SK-N-SH (cell line): Measurements from ENCODE around the gene RBM42. TPM values are rescaled to one million over a fixed set of nuclear protein-coding genes. Genes with fewer than 3 reads are reported as not detected.

Experiments
- CTCF ChIA-PET: fragments of 300-600, 350-600 bp; formaldehyde crosslinking; extraction: SDS; loops from one replicate; lab custom pipeline; 2021; lab: Yijun Ruan, JAX
- POLR2A ChIA-PET: fragments of 350-600 bp; sonication (Branson Sonifier 250); formaldehyde crosslinking; extraction: SDS; loops from one replicate; lab custom pipeline; 2020; ENCODE audit warnings: antibody characterized with exemption, inconsistent platforms; lab: Yijun Ruan, JAX
- DNase-seq: peaks from one replicate; pipeline ENCODE4 v3.0.0; 2012
- H2AFZ ChIP-seq: fragments of 200-600 bp; sonication (generic); 2 replicates; pipeline ENCODE4 v1.8.1; 2016; ENCODE audit warnings: antibody characterized with exemption, mild to moderate bottlenecking, low read depth
- H3F3A ChIP-seq: fragments of 200-600 bp; sonication (generic); replicated peaks from 2 replicates; pipeline ENCODE3; 2016; ENCODE audit warnings: antibody characterized with exemption, mild to moderate bottlenecking; ENCODE audit not compliant: insufficient read depth
- H3K27ac ChIP-seq, 2 experiments: fragments of 200-500 bp in 1 of 2; fragments of 200-600 bp in 1 of 2; sonication (Bioruptor generic) in 1 of 2; sonication (generic), shearing (Covaris generic) in 1 of 2; 2 replicates each; pipeline versions ENCODE4 v1.5.1 to v1.6.1; 2014 to 2016; ENCODE audit warnings: low read depth in 2 of 2, inconsistent platforms in 1 of 2, low read length in 1 of 2, mild to moderate bottlenecking in 1 of 2, mixed read lengths in 1 of 2
- H3K27me3 ChIP-seq: fragments of 200-600 bp; sonication (generic), shearing (Covaris generic); 2 replicates; pipeline ENCODE4 v1.6.1; 2016; ENCODE audit warnings: mixed run types; ENCODE audit not compliant: insufficient read depth
- H3K36me3 ChIP-seq, 2 experiments: fragments of 200-500 bp in 1 of 2; fragments of 200-600 bp in 1 of 2; sonication (Bioruptor generic) in 1 of 2; sonication (generic) in 1 of 2; replicated peaks in 1 of 2; 2 replicates each; pipeline versions ENCODE3 to v1.5.1; 2014 to 2016; ENCODE audit warnings: low read length in 1 of 2, mild to moderate bottlenecking in 1 of 2; ENCODE audit not compliant: insufficient read depth in 2 of 2, control insufficient read depth in 1 of 2
- H3K4me1 ChIP-seq, 2 experiments: fragments of 200-500 bp in 1 of 2; fragments of 200-600 bp in 1 of 2; sonication (Bioruptor generic) in 1 of 2; sonication (generic), shearing (Covaris generic) in 1 of 2; 2 replicates each; pipeline versions ENCODE4 v1.5.1 to v1.6.1; 2014 to 2016; ENCODE audit warnings: low read depth in 1 of 2, low read length in 1 of 2, mixed run types in 1 of 2; ENCODE audit not compliant: insufficient read depth in 2 of 2, control insufficient read depth in 1 of 2
- H3K4me2 ChIP-seq: fragments of 200-600 bp; sonication (generic), shearing (Covaris generic); 2 replicates; pipeline ENCODE4 v1.6.1; 2017; ENCODE audit warnings: mixed run types
- H3K4me3 ChIP-seq, 2 experiments: fragments of 200-500 bp in 1 of 2; fragments of 200-600 bp in 1 of 2; sonication (Bioruptor generic) in 1 of 2; sonication (generic), shearing (Covaris generic) in 1 of 2; 2 replicates each; pipeline versions ENCODE4 v1.5.1 to v1.8.1; 2014 to 2016; ENCODE audit warnings: low read depth in 2 of 2, inconsistent platforms in 1 of 2, low read length in 1 of 2, mild to moderate bottlenecking in 1 of 2, mixed read lengths in 1 of 2, moderate library complexity in 1 of 2
- H3K79me2 ChIP-seq: fragments of 200-600 bp; sonication (generic); 2 replicates; pipeline ENCODE4 v1.8.1; 2017; ENCODE audit warnings: mild to moderate bottlenecking; ENCODE audit not compliant: insufficient read depth
- H3K9ac ChIP-seq: fragments of 200-600 bp; sonication (generic); 2 replicates; pipeline ENCODE4 v1.6.1; 2017; ENCODE audit warnings: mixed run types
- H3K9me2 ChIP-seq: fragments of 200-600 bp; sonication (generic); 2 replicates; pipeline ENCODE4 v1.6.1; 2017; ENCODE audit warnings: mixed run types
- H3K9me3 ChIP-seq: fragments of 200-600 bp; sonication (generic); 2 replicates; pipeline ENCODE4 v1.6.1; 2017; ENCODE audit warnings: mixed run types, mild to moderate bottlenecking, moderate library complexity
- H4K20me1 ChIP-seq: fragments of 200-600 bp; sonication (generic); 2 replicates; pipeline ENCODE4 v1.6.1; 2017; ENCODE audit warnings: mild to moderate bottlenecking, mixed run types; ENCODE audit not compliant: insufficient read depth
- ELF1 ChIP-seq: IDR thresholded peaks from 2 replicates; pipeline ENCODE4 v1.4.0; 2012
- EZH2phosphoT487 ChIP-seq: fragments of 200-600 bp; sonication (generic); IDR thresholded peaks from 2 replicates; pipeline ENCODE4 v1.6.1; 2017; ENCODE audit warnings: low read depth, mixed run types, mild to moderate bottlenecking, antibody characterized with exemption, moderate library complexity, borderline replicate concordance
- FOXM1 ChIP-seq: IDR thresholded peaks from 2 replicates; pipeline ENCODE4 v1.4.0; 2012; ENCODE audit warnings: low read depth, mild to moderate bottlenecking
- GABPA ChIP-seq: IDR thresholded peaks from 2 replicates; pipeline ENCODE4 v1.4.0; 2012; ENCODE audit warnings: low read depth, mild to moderate bottlenecking
- IRF3 ChIP-seq: fragments of 150-350 bp; IDR thresholded peaks from 2 replicates; pipeline ENCODE4 v1.6.1; 2016; ENCODE audit warnings: mild to moderate bottlenecking, low read depth, low read length
- JUND ChIP-seq: IDR thresholded peaks from 2 replicates; pipeline ENCODE4 v1.4.0; 2012
- MAX ChIP-seq: IDR thresholded peaks from 2 replicates; pipeline ENCODE4 v1.4.0; 2012; ENCODE audit warnings: low read depth
- MEF2A ChIP-seq: IDR thresholded peaks from 2 replicates; pipeline ENCODE4 v1.4.0; 2012; ENCODE audit warnings: low read depth, borderline replicate concordance
- NFIC ChIP-seq: IDR thresholded peaks from 2 replicates; pipeline ENCODE4 v1.4.0; 2012; ENCODE audit warnings: borderline replicate concordance
- NRF1 ChIP-seq: IDR thresholded peaks from 2 replicates; pipeline ENCODE4 v1.6.1; 2012; ENCODE audit warnings: low read depth, mild to moderate bottlenecking, low read length
- RAD21 ChIP-seq: IDR thresholded peaks from 2 replicates; pipeline ENCODE4 v1.6.1; 2012; ENCODE audit warnings: mild to moderate bottlenecking, low read length
- RCOR1 ChIP-seq: fragments of 150-350 bp; IDR thresholded peaks from 2 replicates; pipeline ENCODE4 v1.6.1; 2017; ENCODE audit warnings: antibody characterized with exemption, low read length
- RXRA ChIP-seq: IDR thresholded peaks from 2 replicates; pipeline ENCODE4 v1.4.0; 2012; ENCODE audit warnings: low read depth, mild to moderate bottlenecking, borderline replicate concordance
- SIN3A ChIP-seq: IDR thresholded peaks from 2 replicates; pipeline ENCODE4 v1.6.1; 2012; ENCODE audit warnings: low read depth, mild to moderate bottlenecking, low read length, moderate library complexity, borderline replicate concordance
- SMC3 ChIP-seq: IDR thresholded peaks from 2 replicates; pipeline ENCODE4 v1.6.1; 2012; ENCODE audit warnings: low read depth, low read length, improper control_type of control experiment
- TEAD4 ChIP-seq: IDR thresholded peaks from 2 replicates; pipeline ENCODE4 v1.4.0; 2012; ENCODE audit warnings: mild to moderate bottlenecking, borderline replicate concordance; ENCODE audit not compliant: insufficient read depth
- YY1 ChIP-seq: IDR thresholded peaks from 2 replicates; pipeline ENCODE4 v1.4.0; 2012; ENCODE audit warnings: low read depth, mild to moderate bottlenecking
- WGBS: methylation state at CpG from one replicate; pipeline ENCODE4 v1.1.6; 2017; ENCODE audit warnings: low lambda C conversion rate; 5-methylcytosine and 5-hydroxymethylcytosine counted together
- polyA plus RNA-seq, 3 experiments: library from polyadenylated mRNA; depleted of rRNA; stranded (reverse); fragments of >200 nt; gene quantifications; 2 replicates each; pipeline ENCODE4 v1.2.3, GENCODE V29; 2012
- TF ChIP-seq, protein P1 (sequence below): IDR thresholded peaks from 2 replicates; pipeline ENCODE4 v1.4.0; 2012; ENCODE audit warnings: low read depth, borderline replicate concordance
- TF ChIP-seq, protein P2 (sequence below): IDR thresholded peaks from 2 replicates; pipeline ENCODE4 v1.4.0; 2012; ENCODE audit warnings: low read depth, borderline replicate concordance
- TF ChIP-seq, protein P3 (sequence below): fragments of 150-350 bp; IDR thresholded peaks from 2 replicates; pipeline ENCODE4 v1.6.1; 2017; ENCODE audit warnings: antibody characterized with exemption, low read length, low read depth, borderline replicate concordance
- TF ChIP-seq, protein P4 (sequence below): IDR thresholded peaks from 2 replicates; pipeline ENCODE4 v1.6.1; 2012; ENCODE audit warnings: mild to moderate bottlenecking, low read depth, low read length, moderate library complexity
- TF ChIP-seq, protein P5 (sequence below): IDR thresholded peaks from 2 replicates; pipeline ENCODE4; 2012

Gene RBM42
- polyA plus RNA-seq, 1 of the 3 experiments (the other 2 are of a cell fraction), result 69.9 TPM

GRCh38 chr19:35666251-35666913 is 37.5 kb downstream of the RBM42 start, which contains the start of gene UPK1A (continued):
- TF ChIP-seq, protein P1, sequence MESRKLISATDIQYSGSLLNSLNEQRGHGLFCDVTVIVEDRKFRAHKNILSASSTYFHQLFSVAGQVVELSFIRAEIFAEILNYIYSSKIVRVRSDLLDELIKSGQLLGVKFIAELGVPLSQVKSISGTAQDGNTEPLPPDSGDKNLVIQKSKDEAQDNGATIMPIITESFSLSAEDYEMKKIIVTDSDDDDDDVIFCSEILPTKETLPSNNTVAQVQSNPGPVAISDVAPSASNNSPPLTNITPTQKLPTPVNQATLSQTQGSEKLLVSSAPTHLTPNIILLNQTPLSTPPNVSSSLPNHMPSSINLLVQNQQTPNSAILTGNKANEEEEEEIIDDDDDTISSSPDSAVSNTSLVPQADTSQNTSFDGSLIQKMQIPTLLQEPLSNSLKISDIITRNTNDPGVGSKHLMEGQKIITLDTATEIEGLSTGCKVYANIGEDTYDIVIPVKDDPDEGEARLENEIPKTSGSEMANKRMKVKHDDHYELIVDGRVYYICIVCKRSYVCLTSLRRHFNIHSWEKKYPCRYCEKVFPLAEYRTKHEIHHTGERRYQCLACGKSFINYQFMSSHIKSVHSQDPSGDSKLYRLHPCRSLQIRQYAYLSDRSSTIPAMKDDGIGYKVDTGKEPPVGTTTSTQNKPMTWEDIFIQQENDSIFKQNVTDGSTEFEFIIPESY, result no peak
- TF ChIP-seq SMC3 (no peak), GABPA (no peak), RXRA (no peak)
- TF ChIP-seq, all 33 proteins: peak for 0

- Histone ChIP-seq H2AFZ (no peak overlapping the region), H3K27me3 (peaks cover 33% of the 10 kb centered on the region; the same call in 1 of the 2 replicates), H4K20me1 (no peaks in the 10 kb centered on the region), H3K9ac (no peak overlapping the region), H3K79me2 (no peaks in the 10 kb centered on the region), H3K9me2 (no peaks in the 10 kb centered on the region), H3F3A (no peaks in the 10 kb centered on the region), H3K4me1 (no peaks in the 10 kb centered on the region; a peak in 1 of 4 replicates), H3K4me2 (no peak overlapping the region), H3K9me3 (no peaks in the 10 kb centered on the region), H3K4me3 (no peak overlapping the region), H3K27ac (no peak overlapping the region), H3K36me3 (no peaks in the 10 kb centered on the region)
- TF ChIP-seq, protein P2, sequence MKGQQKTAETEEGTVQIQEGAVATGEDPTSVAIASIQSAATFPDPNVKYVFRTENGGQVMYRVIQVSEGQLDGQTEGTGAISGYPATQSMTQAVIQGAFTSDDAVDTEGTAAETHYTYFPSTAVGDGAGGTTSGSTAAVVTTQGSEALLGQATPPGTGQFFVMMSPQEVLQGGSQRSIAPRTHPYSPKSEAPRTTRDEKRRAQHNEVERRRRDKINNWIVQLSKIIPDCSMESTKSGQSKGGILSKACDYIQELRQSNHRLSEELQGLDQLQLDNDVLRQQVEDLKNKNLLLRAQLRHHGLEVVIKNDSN, result no peak
- TF ChIP-seq YY1 (no peak), NRF1 (no peak), TEAD4 (no peak), JUND (no peak), SMC3 (no peak), MEF2A (no peak), IRF3 (no peak), RCOR1 (no peak), ELF1 (no peak), GABPA (no peak), RAD21 (no peak), FOXM1 (no peak), NFIC (no peak), EZH2phosphoT487 (no peak), SIN3A (no peak), MAX (no peak)
- TF ChIP-seq, protein P3, sequence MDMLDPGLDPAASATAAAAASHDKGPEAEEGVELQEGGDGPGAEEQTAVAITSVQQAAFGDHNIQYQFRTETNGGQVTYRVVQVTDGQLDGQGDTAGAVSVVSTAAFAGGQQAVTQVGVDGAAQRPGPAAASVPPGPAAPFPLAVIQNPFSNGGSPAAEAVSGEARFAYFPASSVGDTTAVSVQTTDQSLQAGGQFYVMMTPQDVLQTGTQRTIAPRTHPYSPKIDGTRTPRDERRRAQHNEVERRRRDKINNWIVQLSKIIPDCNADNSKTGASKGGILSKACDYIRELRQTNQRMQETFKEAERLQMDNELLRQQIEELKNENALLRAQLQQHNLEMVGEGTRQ, result no peak
- TF ChIP-seq, protein P4, sequence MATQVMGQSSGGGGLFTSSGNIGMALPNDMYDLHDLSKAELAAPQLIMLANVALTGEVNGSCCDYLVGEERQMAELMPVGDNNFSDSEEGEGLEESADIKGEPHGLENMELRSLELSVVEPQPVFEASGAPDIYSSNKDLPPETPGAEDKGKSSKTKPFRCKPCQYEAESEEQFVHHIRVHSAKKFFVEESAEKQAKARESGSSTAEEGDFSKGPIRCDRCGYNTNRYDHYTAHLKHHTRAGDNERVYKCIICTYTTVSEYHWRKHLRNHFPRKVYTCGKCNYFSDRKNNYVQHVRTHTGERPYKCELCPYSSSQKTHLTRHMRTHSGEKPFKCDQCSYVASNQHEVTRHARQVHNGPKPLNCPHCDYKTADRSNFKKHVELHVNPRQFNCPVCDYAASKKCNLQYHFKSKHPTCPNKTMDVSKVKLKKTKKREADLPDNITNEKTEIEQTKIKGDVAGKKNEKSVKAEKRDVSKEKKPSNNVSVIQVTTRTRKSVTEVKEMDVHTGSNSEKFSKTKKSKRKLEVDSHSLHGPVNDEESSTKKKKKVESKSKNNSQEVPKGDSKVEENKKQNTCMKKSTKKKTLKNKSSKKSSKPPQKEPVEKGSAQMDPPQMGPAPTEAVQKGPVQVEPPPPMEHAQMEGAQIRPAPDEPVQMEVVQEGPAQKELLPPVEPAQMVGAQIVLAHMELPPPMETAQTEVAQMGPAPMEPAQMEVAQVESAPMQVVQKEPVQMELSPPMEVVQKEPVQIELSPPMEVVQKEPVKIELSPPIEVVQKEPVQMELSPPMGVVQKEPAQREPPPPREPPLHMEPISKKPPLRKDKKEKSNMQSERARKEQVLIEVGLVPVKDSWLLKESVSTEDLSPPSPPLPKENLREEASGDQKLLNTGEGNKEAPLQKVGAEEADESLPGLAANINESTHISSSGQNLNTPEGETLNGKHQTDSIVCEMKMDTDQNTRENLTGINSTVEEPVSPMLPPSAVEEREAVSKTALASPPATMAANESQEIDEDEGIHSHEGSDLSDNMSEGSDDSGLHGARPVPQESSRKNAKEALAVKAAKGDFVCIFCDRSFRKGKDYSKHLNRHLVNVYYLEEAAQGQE, result no peak
- TF ChIP-seq, protein P5, sequence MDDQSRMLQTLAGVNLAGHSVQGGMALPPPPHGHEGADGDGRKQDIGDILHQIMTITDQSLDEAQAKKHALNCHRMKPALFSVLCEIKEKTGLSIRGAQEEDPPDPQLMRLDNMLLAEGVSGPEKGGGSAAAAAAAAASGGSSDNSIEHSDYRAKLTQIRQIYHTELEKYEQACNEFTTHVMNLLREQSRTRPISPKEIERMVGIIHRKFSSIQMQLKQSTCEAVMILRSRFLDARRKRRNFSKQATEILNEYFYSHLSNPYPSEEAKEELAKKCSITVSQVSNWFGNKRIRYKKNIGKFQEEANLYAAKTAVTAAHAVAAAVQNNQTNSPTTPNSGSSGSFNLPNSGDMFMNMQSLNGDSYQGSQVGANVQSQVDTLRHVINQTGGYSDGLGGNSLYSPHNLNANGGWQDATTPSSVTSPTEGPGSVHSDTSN, result no peak
- no peak for DNase-seq
- CTCF ChIA-PET, result interaction anchor here (1.3 kb wide), 1 partner anchor 159 kb away, joined by 3 read pairs; no protein-coding TSS in a partner anchor
- WGBS, result 19% methylated on average over 6 of the region's 6 CpGs
- POLR2A ChIA-PET, result interaction anchor here (1.3 kb wide), 1 partner anchor 21 kb away, joined by 3 read pairs; the partner anchor contains the start of gene COX6B1
These were observed 40.7 kb downstream of the RBM42 start for GRCh38 chr19:35669566-35669965.
